Raji (cell line): ENCODE results near the gene MMS22L.

Experiments used
- POLR2A ChIP-seq: IDR thresholded peaks from 2 replicates; pipeline ENCODE4 v1.6.1; 2011; ENCODE audit warnings: low read depth, low read length, control low read depth; ENCODE audit not compliant: insufficient read depth

The MMS22L gene

GRCh38 chr6:97288188-97288587 is 5.2 kb upstream of the MMS22L start:
- no peak for TF ChIP-seq POLR2A

GRCh38 chr6:97282238-97282725 is 734 bp downstream of the MMS22L start:
- TF ChIP-seq POLR2A = no peak

- TF ChIP-seq POLR2A = no peak
These were observed 2.2 kb downstream of the MMS22L start for GRCh38 chr6:97280766-97281165.

GRCh38 chr6:97275804-97276203 is 7.2 kb downstream of the MMS22L start:
- TF ChIP-seq POLR2A = no peak

GRCh38 chr6:97269821-97270220 is 13.2 kb downstream of the MMS22L start:
- no peak for TF ChIP-seq POLR2A

GRCh38 chr6:97262676-97263075 is 20.3 kb downstream of the MMS22L start:
- no peak for TF ChIP-seq POLR2A

GRCh38 chr6:97246842-97247241 is 36.2 kb downstream of the MMS22L start:
- no peak for TF ChIP-seq POLR2A

- TF ChIP-seq POLR2A = no peak
These were observed 42.8 kb downstream of the MMS22L start for GRCh38 chr6:97240222-97240621.

GRCh38 chr6:97231911-97232310 is 51.1 kb downstream of the MMS22L start:
- TF ChIP-seq POLR2A = no peak

GRCh38 chr6:97222903-97223302 is 60.1 kb downstream of the MMS22L start:
- no peak for TF ChIP-seq POLR2A

- TF ChIP-seq POLR2A = no peak
These were observed 64.1 kb downstream of the MMS22L start for GRCh38 chr6:97218912-97219311.

- TF ChIP-seq POLR2A = no peak
These were observed 67.8 kb downstream of the MMS22L start for GRCh38 chr6:97215157-97215769.

GRCh38 chr6:97214671-97215070 is 68.3 kb downstream of the MMS22L start:
- TF ChIP-seq POLR2A = no peak

- no peak for TF ChIP-seq POLR2A
These were observed 75.6 kb downstream of the MMS22L start for GRCh38 chr6:97207383-97207782.

- no peak for TF ChIP-seq POLR2A
These were observed 77.0 kb downstream of the MMS22L start for GRCh38 chr6:97205966-97206365.

GRCh38 chr6:97203343-97203742 is 79.7 kb downstream of the MMS22L start:
- TF ChIP-seq POLR2A = no peak

GRCh38 chr6:97198046-97198565 is 84.9 kb downstream of the MMS22L start:
- TF ChIP-seq POLR2A = no peak

GRCh38 chr6:97195117-97195516 is 87.9 kb downstream of the MMS22L start:
- TF ChIP-seq POLR2A = no peak

GRCh38 chr6:97189767-97190166 is 93.2 kb downstream of the MMS22L start:
- no peak for TF ChIP-seq POLR2A
